GM18868 (cell line): ENCODE measurements around the gene APC2.
"Not testable (repeated sequence)": the region's sequence is repeated elsewhere in the genome, so short reads cannot be mapped to it uniquely, and the experiment has no call there.

Source experiments
- ATAC-seq: cut with Tn5 transposase; IDR thresholded peaks from one replicate; pipeline ENCODE4 v1.9.1; 2021; ENCODE audit warnings: mild to moderate bottlenecking, moderate library complexity; ENCODE audit not compliant: unreplicated experiment

The APC2 gene

GRCh38 chr19:1509602-1510441, 59.9 kb downstream of the APC2 start:
- ATAC-seq = no peak

- ATAC-seq = no peak
Measured at GRCh38 chr19:1510442-1510806, 60.5 kb downstream of the APC2 start.

- no peak for ATAC-seq
Measured at GRCh38 chr19:1510807-1511206, 60.9 kb downstream of the APC2 start.

- no peak for ATAC-seq
Measured at GRCh38 chr19:1511318-1512317, 61.7 kb downstream of the APC2 start.

GRCh38 chr19:1512671-1513498, 63.0 kb downstream of the APC2 start, which contains the start of gene ADAMTSL5:
Gene ADAMTSL5, minus strand, starts transcription at chr19:1513019. Its CDS starts 2,076 bp downstream, at chr19:1510943.
- no peak for ATAC-seq

GRCh38 chr19:1513499-1514294, 63.8 kb downstream of the APC2 start:
- no peak for ATAC-seq

- ATAC-seq = no peak
Measured at GRCh38 chr19:1514295-1514661, 64.4 kb downstream of the APC2 start.

- ATAC-seq = no peak
Measured at GRCh38 chr19:1514986-1515721, 65.2 kb downstream of the APC2 start.

GRCh38 chr19:1516395-1516753, 66.5 kb downstream of the APC2 start:
- no peak for ATAC-seq

- ATAC-seq = no peak
Measured at GRCh38 chr19:1518471-1518870, 68.5 kb downstream of the APC2 start.

- not testable (repeated sequence) for ATAC-seq
Measured at GRCh38 chr19:1519802-1520201, 69.9 kb downstream of the APC2 start.

GRCh38 chr19:1520203-1520780, 70.4 kb downstream of the APC2 start:
- no peak for ATAC-seq

- no peak for ATAC-seq
Measured at GRCh38 chr19:1521636-1522035, 71.7 kb downstream of the APC2 start.

GRCh38 chr19:1522061-1522460, 72.1 kb downstream of the APC2 start:
- ATAC-seq = no peak

- no peak for ATAC-seq
Measured at GRCh38 chr19:1522838-1523237, 72.9 kb downstream of the APC2 start.
